ENCODE measurements around the gene SLC38A11. TPM values are rescaled to one million over a fixed set of nuclear protein-coding genes. Genes with fewer than 3 reads are reported as not detected.

The SLC38A11 gene
- total RNA-seq, 1 donor from 2014 or later, result 0.48 TPM

Other genes with a start within 250 kb of the SLC38A11 start
- gene COBLL1, start 113.7 kb downstream of the SLC38A11 start, total RNA-seq, result 92.0 TPM
- gene SCN3A, start 248.5 kb upstream of the SLC38A11 start, total RNA-seq, result 0.28 TPM